Progenitor cell of endocrine pancreas (in vitro differentiated cells): ENCODE measurements around the gene ZNF230. TPM values are rescaled to one million over a fixed set of nuclear protein-coding genes. Genes with fewer than 3 reads are reported as not detected.

Source experiments
- DNase-seq: peaks from one replicate; pipeline ENCODE4 v3.0.0; 2021; ENCODE audit warnings: low spot score; ENCODE audit not compliant: unreplicated experiment
- H3K27ac Mint-ChIP-seq: 2 replicates; pipeline ENCODE4 v1.8.0; 2021; ENCODE audit warnings: mild to moderate bottlenecking, moderate library complexity, mixed read lengths
- H3K27me3 Mint-ChIP-seq: 2 replicates; pipeline ENCODE4 v1.8.0; 2021; ENCODE audit warnings: mixed read lengths
- H3K36me3 Mint-ChIP-seq: 2 replicates; pipeline ENCODE4 v1.8.0; 2022; ENCODE audit warnings: mixed read lengths; ENCODE audit not compliant: insufficient read depth
- H3K4me1 Mint-ChIP-seq: 2 replicates; pipeline ENCODE4 v1.8.0; 2021; ENCODE audit warnings: low read depth, mixed read lengths
- H3K4me3 Mint-ChIP-seq: 2 replicates; pipeline ENCODE4 v1.8.0; 2021; ENCODE audit warnings: low read depth, mild to moderate bottlenecking, moderate library complexity, mixed read lengths
- H3K9me3 Mint-ChIP-seq: 2 replicates; pipeline ENCODE4 v1.8.0; 2021; ENCODE audit warnings: low read depth, mixed read lengths
- CTCF ChIP-seq: fragments of 200-600 bp; sonication (generic); IDR thresholded peaks from one replicate; pipeline ENCODE4 v1.5.0; 2021; ENCODE audit warnings: antibody characterized with exemption, mild to moderate bottlenecking; ENCODE audit not compliant: unreplicated experiment
- total RNA-seq: library from RNA; stranded (reverse); gene quantifications from 2 replicates; pipeline ENCODE4 v1.2.1, GENCODE V29; 2021

The ZNF230 gene
- total RNA-seq, 1 donor from 2014 or later = 7.3 TPM

GRCh38 chr19:44002212-44002565 lies 568 bp upstream of the ZNF230 start:
- Mint-ChIP-seq H3K36me3 (peaks cover 23% of the 10 kb centered on the region), H3K27ac (peak overlapping the region; percentile 96), H3K27me3 (peaks cover 3% of the 10 kb centered on the region), H3K4me1 (peaks cover 14% of the 10 kb centered on the region), H3K9me3 (peaks cover 13% of the 10 kb centered on the region), H3K4me3 (peak overlapping the region; percentile 95)
- no peak for DNase-seq
- TF ChIP-seq CTCF = no peak

DNA sequence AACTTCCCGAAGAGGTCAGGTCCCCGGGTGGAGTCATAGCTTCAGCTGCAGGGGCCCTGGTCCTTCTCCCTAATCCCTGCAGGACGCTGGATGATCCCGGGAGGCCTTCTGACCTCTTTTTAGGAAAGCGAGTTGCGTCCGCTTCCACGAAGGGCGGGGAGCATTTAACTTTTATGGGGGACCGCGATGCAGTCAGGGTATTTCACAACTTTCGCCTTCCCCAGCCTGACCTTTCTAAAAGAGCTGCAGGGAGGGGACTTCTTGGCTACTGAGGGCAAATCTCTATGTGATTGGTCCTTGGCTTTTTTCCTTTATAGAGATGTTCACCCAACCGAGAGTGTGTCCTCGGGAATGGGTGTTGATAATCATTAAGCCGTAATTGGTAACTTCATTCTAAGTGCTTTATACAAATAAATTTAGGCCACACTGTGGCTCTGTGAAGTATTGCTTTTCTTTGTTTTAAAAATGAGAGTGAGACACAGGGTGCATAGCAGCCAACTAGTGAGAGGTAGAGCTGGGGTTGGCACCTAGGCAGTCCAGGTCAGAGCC lies 778 bp downstream of the ZNF230 start:
- Mint-ChIP-seq H3K4me1 (peaks cover 14% of the 10 kb centered on the region), H3K36me3 (peaks cover 30% of the 10 kb centered on the region), H3K9me3 (peaks cover 24% of the 10 kb centered on the region), H3K4me3 (peak overlapping the region; percentile 95), H3K27ac (peak overlapping the region; percentile 96), H3K27me3 (peaks cover 3% of the 10 kb centered on the region)
- no peak for DNase-seq
- no peak for TF ChIP-seq CTCF

GRCh38 chr19:44005973-44006372 lies 3.2 kb downstream of the ZNF230 start:
- no peak for TF ChIP-seq CTCF

DNA sequence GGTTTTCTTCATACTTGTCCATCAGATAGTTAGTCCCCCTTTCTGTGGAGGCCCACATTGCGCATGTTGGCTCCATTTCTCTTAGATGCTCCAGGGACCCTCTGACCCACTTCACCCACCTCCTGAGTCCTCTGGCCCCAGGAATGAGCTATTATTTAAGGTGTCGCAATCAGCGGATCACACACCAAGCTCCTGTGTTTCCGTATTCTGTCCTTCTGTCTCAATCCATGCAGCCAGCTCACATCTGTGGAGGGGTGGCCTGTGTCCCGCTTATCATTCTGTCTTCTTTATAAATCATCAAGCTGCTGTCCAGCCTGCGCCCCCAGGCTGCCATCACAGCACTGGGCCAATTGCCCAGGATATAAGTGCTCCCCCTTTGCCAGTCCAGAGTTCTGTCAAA lies 4.7 kb downstream of the ZNF230 start:
- H3K36me3 Mint-ChIP-seq = peaks cover 64% of the 10 kb centered on the region
- H3K27ac Mint-ChIP-seq = no peak overlapping the region
- peaks cover 52% of the 10 kb centered on the region for H3K9me3 Mint-ChIP-seq
- TF ChIP-seq CTCF = no peak
- no peak for DNase-seq
- no peak overlapping the region for H3K4me3 Mint-ChIP-seq
- peaks cover 7% of the 10 kb centered on the region for H3K4me1 Mint-ChIP-seq
- H3K27me3 Mint-ChIP-seq = no peaks in the 10 kb centered on the region

More at GRCh38 chr19:44005973-44006372, 3.2 kb downstream of the ZNF230 start:
- no peak for DNase-seq
- no peak overlapping the region for H3K4me3 Mint-ChIP-seq
- peaks cover 3% of the 10 kb centered on the region for H3K27me3 Mint-ChIP-seq
- no peak overlapping the region for H3K27ac Mint-ChIP-seq
- H3K4me1 Mint-ChIP-seq = peaks cover 14% of the 10 kb centered on the region
- H3K36me3 Mint-ChIP-seq = peaks cover 53% of the 10 kb centered on the region
- peaks cover 43% of the 10 kb centered on the region for H3K9me3 Mint-ChIP-seq

GRCh38 chr19:44010468-44010867 lies 7.7 kb downstream of the ZNF230 start:
- DNase-seq = no peak
- Mint-ChIP-seq H3K36me3 (peaks cover 72% of the 10 kb centered on the region), H3K27ac (no peak overlapping the region), H3K27me3 (no peaks in the 10 kb centered on the region), H3K4me3 (no peak overlapping the region), H3K9me3 (peaks cover 71% of the 10 kb centered on the region), H3K4me1 (no peaks in the 10 kb centered on the region)
- TF ChIP-seq CTCF = no peak
